K562 (cell line): ENCODE data around the gene SORCS1. TPM values are rescaled to one million over a fixed set of nuclear protein-coding genes. Genes with fewer than 3 reads are reported as not detected.

Experiments
- ATAC-seq: fragments of 200-7000 bp; cut with Tn5 transposase; 3 replicates; pipeline ENCODE4 v1.9.1; 2020; ENCODE audit warnings: moderate library complexity
- BruUV-seq: library from RNA; stranded (reverse); fragments of 400-500 nt; replicated peaks from 2 replicates; lab custom pipeline; 2021; lab: Mats Ljungman, UMichigan
- CTCF ChIA-PET: fragments of 300-600 bp; formaldehyde crosslinking; extraction: SDS; loops from one replicate; lab custom pipeline; 2021; ENCODE audit warnings: low intra/inter-chr PET ratio; lab: Yijun Ruan, JAX
- POLR2A ChIA-PET: fragments of 300-600, 350-650 bp; sonication (Branson Sonifier 250); formaldehyde crosslinking; extraction: SDS; loops from one replicate; lab custom pipeline; 2021; ENCODE audit warnings: antibody characterized with exemption, inconsistent platforms; lab: Yijun Ruan, JAX
- DNase-seq, 4 experiments: peaks; one replicate each; pipeline versions ENCODE4 v3.0.0 to v3.0.0-alpha.2; 2011 to 2018; ENCODE audit warnings: low spot score in 3 of 4, mixed read lengths in 3 of 4; ENCODE audit errors: extremely low read depth in 1 of 4
- FAIRE-seq: peaks from 2 replicates; lab custom pipeline; 2011; peaks lifted over from hg19 to GRCh38; lab: Jason Lieb, UNC
- H2AFZ ChIP-seq: 2 replicates; pipeline ENCODE4 v1.6.0; 2011; ENCODE audit warnings: low read depth, low read length, control low read depth, inconsistent platforms
- H3K27ac ChIP-seq: fragments of 200-600 bp; 3 replicates; pipeline ENCODE4 v1.8.0; 2011; ENCODE audit warnings: low read depth, mild to moderate bottlenecking, control low read depth, inconsistent platforms, low read length, moderate library complexity, mixed read lengths; ENCODE audit errors: extremely low read depth
- H3K27me3 ChIP-seq, 2 experiments: fragments of 300-600 bp in 1 of 2; 2 replicates in 1 of 2; 3 replicates in 1 of 2; pipeline versions ENCODE4 v1.6.0 to v1.8.0; 2011; ENCODE audit warnings: inconsistent platforms in 2 of 2, low read length in 2 of 2, mild to moderate bottlenecking in 1 of 2, mixed read lengths in 1 of 2, moderate library complexity in 1 of 2; ENCODE audit not compliant: control insufficient read depth in 2 of 2, insufficient read depth in 2 of 2
- H3K36me3 ChIP-seq: fragments of 300-600 bp; 3 replicates; pipeline ENCODE4 v1.8.0; 2011; ENCODE audit warnings: mild to moderate bottlenecking, low read length, inconsistent platforms; ENCODE audit not compliant: control insufficient read depth, insufficient read depth
- H3K4me1 ChIP-seq, 2 experiments: fragments of 200-600 bp in 1 of 2; replicated peaks in 1 of 2; 2 replicates in 1 of 2; 3 replicates in 1 of 2; pipeline versions ENCODE4 v1.5.1 to v1.8.0; 2011; ENCODE audit warnings: inconsistent platforms in 2 of 2, low read length in 2 of 2, mild to moderate bottlenecking in 1 of 2, mixed read lengths in 1 of 2, moderate library complexity in 1 of 2; ENCODE audit not compliant: control insufficient read depth in 2 of 2, insufficient read depth in 2 of 2
- H3K4me2 ChIP-seq: 2 replicates; pipeline ENCODE4 v1.6.1; 2011; ENCODE audit warnings: low read length, control low read depth, inconsistent platforms, mixed read lengths; ENCODE audit not compliant: insufficient read depth
- H3K4me3 ChIP-seq: fragments of 200-600 bp; sonication (generic), shearing (Covaris generic); 2 replicates; pipeline ENCODE4 v1.5.1; 2016; ENCODE audit warnings: control low read depth, inconsistent platforms
- H3K79me2 ChIP-seq: fragments of 200-600 bp; 3 replicates; pipeline ENCODE4 v1.8.0; 2011; ENCODE audit warnings: low read length, inconsistent platforms; ENCODE audit not compliant: control insufficient read depth, insufficient read depth
- H3K9ac ChIP-seq, 2 experiments: 2 replicates each; pipeline versions ENCODE4 v1.6.0 to v1.6.1; 2011; ENCODE audit warnings: low read depth in 2 of 2, low read length in 2 of 2, control low read depth in 1 of 2, inconsistent platforms in 1 of 2, mild to moderate bottlenecking in 1 of 2, mixed read lengths in 1 of 2; ENCODE audit not compliant: insufficient read depth in 1 of 2
- H3K9me1 ChIP-seq: one replicate; pipeline ENCODE4 v1.6.0; 2011; ENCODE audit warnings: inconsistent platforms, mild to moderate bottlenecking, low read length, moderate library complexity; ENCODE audit not compliant: control insufficient read depth, insufficient read depth
- H3K9me3 ChIP-seq: replicated peaks from 2 replicates; pipeline ENCODE4 v1.5.1; 2011; ENCODE audit warnings: low read depth, low read length, inconsistent platforms; ENCODE audit not compliant: control insufficient read depth, insufficient read depth
- H4K20me1 ChIP-seq: replicated peaks from 2 replicates; pipeline ENCODE4 v1.6.1; 2011; ENCODE audit warnings: low read length, inconsistent platforms, mixed read lengths; ENCODE audit not compliant: control insufficient read depth, insufficient read depth
- CHD1 ChIP-seq: fragments of 200-600 bp; sonication (generic); IDR thresholded peaks from one replicate; pipeline ENCODE4 v1.6.1; 2012; ENCODE audit warnings: mild to moderate bottlenecking, moderate library complexity, low read length, inconsistent platforms
- CHD2 ChIP-seq: IDR thresholded peaks from 2 replicates; pipeline ENCODE4 v1.6.1; 2011; ENCODE audit warnings: low read depth, low read length
- CSDE1 ChIP-seq, 2 experiments: fragments of 450-650 bp; IDR thresholded peaks; 2 replicates each; pipeline ENCODE4 v1.6.1; 2016; ENCODE audit warnings: mild to moderate bottlenecking in 1 of 2
- HNRNPH1 ChIP-seq: fragments of 200-400 bp; formaldehyde crosslinking; optimal IDR thresholded peaks from 2 replicates; pipeline ENCODE3; 2017; ENCODE audit warnings: low read depth, mild to moderate bottlenecking, low read length, moderate library complexity
- KDM4B ChIP-seq, 2 experiments: fragments of 450-650 bp in 1 of 2; sonication (generic) in 1 of 2; IDR thresholded peaks; 2 replicates each; pipeline ENCODE4 v1.6.1; 2016 to 2017; ENCODE audit warnings: borderline replicate concordance in 2 of 2, antibody characterized with exemption in 1 of 2, low read depth in 1 of 2, mild to moderate bottlenecking in 1 of 2
- PML ChIP-seq: IDR thresholded peaks from 2 replicates; pipeline ENCODE4 v1.6.1; 2012; ENCODE audit warnings: low read length, inconsistent platforms
- RB1 ChIP-seq: fragments of 450-650 bp; IDR thresholded peaks from 2 replicates; pipeline ENCODE4 v1.6.1; 2017; ENCODE audit warnings: low read depth, mild to moderate bottlenecking
- RBM17 ChIP-seq: fragments of 200-400 bp; formaldehyde crosslinking; IDR thresholded peaks from 2 replicates; pipeline ENCODE4 v1.6.1; 2017; ENCODE audit warnings: low read depth, mild to moderate bottlenecking, low read length, borderline replicate concordance
- SRSF7 ChIP-seq: fragments of 200-400 bp; formaldehyde crosslinking; optimal IDR thresholded peaks from 2 replicates; pipeline ENCODE3; 2017; ENCODE audit warnings: mild to moderate bottlenecking, low read depth, low read length
- ZFPM2 ChIP-seq: fragments of 250-450 bp; sonication (Bioruptor Pico); IDR thresholded peaks from 2 replicates; pipeline ENCODE4 v1.5.1; 2022; ENCODE audit warnings: mild to moderate bottlenecking
- ZNF134 ChIP-seq: fragments of 250-450 bp; sonication (Bioruptor Pico); conservative IDR thresholded peaks from 2 replicates; pipeline ENCODE4 v1.4.0; 2020
- ZNF232 ChIP-seq: sonication (generic); formaldehyde crosslinking; IDR thresholded peaks from 2 replicates; pipeline ENCODE4 v1.8.0; 2022; ENCODE audit warnings: mild to moderate bottlenecking, missing genetic modification reagents
- ZNF239 ChIP-seq: fragments of 250-450 bp; sonication (Bioruptor Pico); IDR thresholded peaks from 2 replicates; pipeline ENCODE4 v1.4.0; 2020; ENCODE audit warnings: mild to moderate bottlenecking
- ZNF436 ChIP-seq: fragments of 250-450, 450-650 bp; sonication (Bioruptor Pico); formaldehyde crosslinking; IDR thresholded peaks from 2 replicates; pipeline ENCODE4 v1.7.0; 2020; ENCODE audit warnings: mild to moderate bottlenecking
- WGBS: fragments of 100-300 bp; shearing (Covaris generic); methylation state at CpG from one replicate; pipeline ENCODE4 v1.1.6; 2016; ENCODE audit warnings: low coverage, mixed read lengths; ENCODE audit not compliant: insufficient coverage; ENCODE audit errors: missing lambda C conversion rate; 5-methylcytosine and 5-hydroxymethylcytosine counted together
- in situ Hi-C: fragments of 300-500 bp; cut with MboI; formaldehyde crosslinking; loops from 4 replicates; pipeline ENCODE4 v1.15.0; 2018; ENCODE audit warnings: inconsistent platforms, mixed read lengths
- intact Hi-C: fragments of 100-400 bp; cut with micrococcal nuclease; formaldehyde crosslinking; loops from 2 replicates; pipeline ENCODE4 v1.14.2; 2022
- polyA plus RNA-seq, 8 experiments: library from polyadenylated mRNA; depleted of rRNA in 4 of 8; stranded (reverse) in 5 of 8; unstranded in 3 of 8; fragments of >200 nt; fragmentation: Nextera tagmentation in 2 of 8; fragmentation: Illumina TruSeq in 1 of 8; extraction: Ambion mirVana in 2 of 8; extraction: Trizol in 1 of 8; gene quantifications; 2 replicates each; pipeline versions ENCODE4 v1.2.1 to v1.2.3, GENCODE V29; 2011 to 2014; ENCODE audit warnings: inconsistent platforms in 1 of 8, missing spikeins in 1 of 8
- total RNA-seq, 7 experiments: library from RNA; depleted of rRNA in 6 of 7; stranded (reverse); fragments of >200 nt in 6 of 7; fragmentation: Illumina TruSeq in 2 of 7; extraction: Trizol in 2 of 7; gene quantifications; 2 replicates each; pipeline versions ENCODE4 v1.2.1 to v1.2.3, GENCODE V29; 2011 to 2021; ENCODE audit warnings: low replicate concordance in 1 of 7
- TF ChIP-seq, protein P1 (sequence below): fragments of 450-650 bp; formaldehyde crosslinking; conservative IDR thresholded peaks from 2 replicates; pipeline ENCODE4 v1.4.0; 2022; ENCODE audit warnings: mild to moderate bottlenecking, missing genetic modification characterization
- TF ChIP-seq, protein P2 (sequence below): sonication (generic); formaldehyde crosslinking; IDR thresholded peaks from 2 replicates; pipeline ENCODE4 v1.8.0; 2022; ENCODE audit warnings: missing genetic modification reagents, mild to moderate bottlenecking, moderate library complexity, borderline replicate concordance
- TF ChIP-seq, protein P3 (sequence below), 3 experiments: fragments of 200-800 bp in 1 of 3; sonication (Bioruptor generic) in 1 of 3; sonication (generic) in 1 of 3; formaldehyde crosslinking in 1 of 3; IDR thresholded peaks; 2 replicates each; pipeline versions ENCODE4 v1.6.1 to v1.8.0; 2016 to 2022; ENCODE audit warnings: mild to moderate bottlenecking in 2 of 3, missing compliant biosample characterization in 2 of 3, missing genetic modification characterization in 2 of 3, missing genetic modification reagents in 1 of 3

SORCS1 gene
- total and polyA plus RNA-seq, 9 of the 15 experiments (the other 6 are each of a cell fraction or from before 2014, with no cell fraction given) = 1.5 to 3.9 (median 2.7) TPM

DNA sequence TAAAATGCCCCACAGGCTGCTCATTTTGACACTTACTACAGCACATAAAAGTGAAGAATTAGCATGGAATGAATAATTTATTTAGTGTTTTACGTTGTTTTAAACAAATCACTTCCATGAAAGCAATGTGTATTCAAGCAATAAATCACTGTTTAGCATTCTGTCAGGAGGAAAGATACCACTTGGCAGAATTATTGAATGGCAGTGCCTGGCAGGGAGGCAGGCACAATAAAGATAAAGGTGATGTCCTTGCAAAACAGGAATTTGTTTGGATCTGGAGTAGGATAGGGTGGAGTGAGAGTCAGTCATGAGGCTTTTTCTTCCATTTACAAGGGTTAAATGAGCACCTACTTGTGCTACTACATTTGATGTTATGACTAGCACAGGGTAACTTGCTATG is 190.8 kb downstream of the SORCS1 start (continued):
- TF ChIP-seq, protein P1, sequence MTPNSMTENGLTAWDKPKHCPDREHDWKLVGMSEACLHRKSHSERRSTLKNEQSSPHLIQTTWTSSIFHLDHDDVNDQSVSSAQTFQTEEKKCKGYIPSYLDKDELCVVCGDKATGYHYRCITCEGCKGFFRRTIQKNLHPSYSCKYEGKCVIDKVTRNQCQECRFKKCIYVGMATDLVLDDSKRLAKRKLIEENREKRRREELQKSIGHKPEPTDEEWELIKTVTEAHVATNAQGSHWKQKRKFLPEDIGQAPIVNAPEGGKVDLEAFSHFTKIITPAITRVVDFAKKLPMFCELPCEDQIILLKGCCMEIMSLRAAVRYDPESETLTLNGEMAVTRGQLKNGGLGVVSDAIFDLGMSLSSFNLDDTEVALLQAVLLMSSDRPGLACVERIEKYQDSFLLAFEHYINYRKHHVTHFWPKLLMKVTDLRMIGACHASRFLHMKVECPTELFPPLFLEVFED = no peak
- TF ChIP-seq ZNF436 (CRISPR knock-in tag) (no peak), ZNF134 (CRISPR knock-in tag) (no peak)
- TF ChIP-seq, protein P2, sequence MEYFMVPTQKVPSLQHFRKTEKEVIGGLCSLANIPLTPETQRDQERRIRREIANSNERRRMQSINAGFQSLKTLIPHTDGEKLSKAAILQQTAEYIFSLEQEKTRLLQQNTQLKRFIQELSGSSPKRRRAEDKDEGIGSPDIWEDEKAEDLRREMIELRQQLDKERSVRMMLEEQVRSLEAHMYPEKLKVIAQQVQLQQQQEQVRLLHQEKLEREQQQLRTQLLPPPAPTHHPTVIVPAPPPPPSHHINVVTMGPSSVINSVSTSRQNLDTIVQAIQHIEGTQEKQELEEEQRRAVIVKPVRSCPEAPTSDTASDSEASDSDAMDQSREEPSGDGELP = no peak

DNA sequence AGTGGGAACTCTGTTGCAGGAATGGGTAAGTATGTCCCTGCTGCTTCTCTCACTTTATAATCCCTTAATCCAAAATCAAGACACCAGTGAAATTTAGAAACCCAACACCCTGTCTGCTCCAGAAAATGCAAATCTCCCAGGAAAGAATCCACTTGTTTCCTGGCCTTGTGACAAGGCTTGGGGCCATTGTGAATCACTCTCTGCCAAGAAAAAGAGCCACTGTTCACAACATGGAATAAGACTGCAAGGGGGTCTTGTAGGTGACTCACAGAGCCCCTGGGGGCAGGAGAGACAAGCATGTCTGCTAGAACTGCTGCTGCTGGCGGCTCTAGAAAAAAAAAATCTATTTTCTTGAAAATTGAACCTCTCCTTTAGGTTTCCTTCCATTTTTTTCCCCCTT is 191.2 kb downstream of the SORCS1 start:
- BruUV-seq = no TSS peak
- no peaks in the 10 kb centered on the region for H4K20me1 ChIP-seq
- no peak for TF ChIP-seq ZNF232
- TF ChIP-seq, protein P3, sequence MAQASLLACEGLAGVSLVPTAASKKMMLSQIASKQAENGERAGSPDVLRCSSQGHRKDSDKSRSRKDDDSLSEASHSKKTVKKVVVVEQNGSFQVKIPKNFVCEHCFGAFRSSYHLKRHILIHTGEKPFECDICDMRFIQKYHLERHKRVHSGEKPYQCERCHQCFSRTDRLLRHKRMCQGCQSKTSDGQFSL (CRISPR knock-in tag; IDR thresholded peaks at IDR 0.05) = no peak
- TF ChIP-seq, protein P3 (tag; IDR thresholded peaks at IDR 0.05) = no peak
- no peak for TF ChIP-seq RBM17
- no peak for TF ChIP-seq CSDE1 (IDR thresholded peaks at IDR 0.05)
- no peak for TF ChIP-seq ZNF239 (CRISPR knock-in tag)
- TF ChIP-seq SRSF7 = no peak
- TF ChIP-seq RB1 = no peak
- TF ChIP-seq HNRNPH1 = no peak
- no peak for TF ChIP-seq ZFPM2 (CRISPR knock-in tag)
- no peak for TF ChIP-seq KDM4B (IDR thresholded peaks at IDR 0.05; ENCODE audit: borderline replicate concordance in 2 of 2, low read depth in 1 of 2)
- no peak for TF ChIP-seq CHD2
- no peak for TF ChIP-seq CHD1
- TF ChIP-seq PML = no peak
- ChIA-PET CTCF (no interaction called here), POLR2A (no interaction called here)
- WGBS = 0% methylated on average over 1 of the region's 1 CpG
- in situ Hi-C loops = no loop called here
- H2AFZ ChIP-seq = no peak overlapping the region
- no peak overlapping the region for H3K4me3 ChIP-seq
- H3K79me2 ChIP-seq = no peaks in the 10 kb centered on the region
- intact Hi-C loops = no loop called here
- H3K27ac ChIP-seq = no peak overlapping the region
- DNase-seq (no peak), ATAC-seq (no peak), FAIRE-seq (no peak)
- H3K4me1 ChIP-seq = no peaks in the 10 kb centered on the region
- no peak overlapping the region for H3K9ac ChIP-seq
- H3K9me3 ChIP-seq = no peaks in the 10 kb centered on the region
- no peaks in the 10 kb centered on the region for H3K36me3 ChIP-seq
- H3K27me3 ChIP-seq = no peaks in the 10 kb centered on the region
- no peak overlapping the region for H3K4me2 ChIP-seq
- H3K9me1 ChIP-seq = no peaks in the 10 kb centered on the region
